ENCODE data around the gene RNF44.
"Not testable (repeated sequence)": the region's sequence is repeated elsewhere in the genome, so short reads cannot be mapped to it uniquely, and the experiment has no call there.

RNF44 gene

GRCh38 chr5:176550937-176551336 lies 13.7 kb upstream of the RNF44 start:
- not testable (repeated sequence) for DNase-seq

- no peak for DNase-seq
These were observed 13.2 kb upstream of the RNF44 start for GRCh38 chr5:176550275-176550831.

- DNase-seq: no peak
These were observed 12.7 kb upstream of the RNF44 start for GRCh38 chr5:176549871-176550270.

GRCh38 chr5:176548967-176549444 lies 11.8 kb upstream of the RNF44 start, which contains the start of gene CDHR2:
TSS of gene CDHR2 (plus strand) at chr5:176549342. CDS start at chr5:176565353, 16,011 bp downstream.
- DNase-seq: no peak

- no peak for DNase-seq
These were observed 10.6 kb upstream of the RNF44 start for GRCh38 chr5:176547802-176548201.

- DNase-seq: no peak
These were observed 8.7 kb upstream of the RNF44 start for GRCh38 chr5:176545737-176546509.

GRCh38 chr5:176545388-176545736 lies 8.2 kb upstream of the RNF44 start:
- no peak for DNase-seq

GRCh38 chr5:176543428-176544182 lies 6.4 kb upstream of the RNF44 start:
- DNase-seq: no peak

GRCh38 chr5:176542596-176543427 lies 5.6 kb upstream of the RNF44 start:
- no peak for DNase-seq

GRCh38 chr5:176542135-176542595 lies 5.0 kb upstream of the RNF44 start:
- no peak for DNase-seq

- no peak for DNase-seq
These were observed 4.3 kb upstream of the RNF44 start for GRCh38 chr5:176541338-176542134.

GRCh38 chr5:176540956-176541337 lies 3.7 kb upstream of the RNF44 start:
- no peak for DNase-seq

GRCh38 chr5:176540476-176540899 lies 3.3 kb upstream of the RNF44 start:
- no peak for DNase-seq

- no peak for DNase-seq
These were observed 1.8 kb upstream of the RNF44 start for GRCh38 chr5:176538989-176539384.

- no peak for DNase-seq
These were observed 1.2 kb upstream of the RNF44 start for GRCh38 chr5:176538230-176538988.

GRCh38 chr5:176537554-176538229 lies 490 bp upstream of the RNF44 start:
- peak; percentile 92 for DNase-seq

- DNase-seq: no peak
These were observed 885 bp downstream of the RNF44 start for GRCh38 chr5:176536132-176536901.

GRCh38 chr5:176535664-176536131 lies 1.5 kb downstream of the RNF44 start:
- DNase-seq: no peak

- no peak for DNase-seq
These were observed 2.0 kb downstream of the RNF44 start for GRCh38 chr5:176535101-176535663.
